AG09309 (cell line): ENCODE results near the gene KRT10.

ENCODE experiments used
- DNase-seq: peaks from one replicate; pipeline ENCODE4 v3.0.0-alpha.2; 2010; ENCODE audit warnings: low read depth
- H3K4me3 ChIP-seq: 2 replicates; pipeline ENCODE4 v1.5.1; 2011; ENCODE audit warnings: mild to moderate bottlenecking, low read depth, low read length, moderate library complexity; ENCODE audit not compliant: control insufficient read depth
- TF ChIP-seq, protein P1 (sequence below): IDR thresholded peaks from 2 replicates; pipeline ENCODE4 v1.5.1; 2011; ENCODE audit warnings: mild to moderate bottlenecking, low read depth, low read length, inconsistent platforms; ENCODE audit not compliant: insufficient read depth, control insufficient read depth; ENCODE audit errors: missing control alignments

KRT10 gene

DNA sequence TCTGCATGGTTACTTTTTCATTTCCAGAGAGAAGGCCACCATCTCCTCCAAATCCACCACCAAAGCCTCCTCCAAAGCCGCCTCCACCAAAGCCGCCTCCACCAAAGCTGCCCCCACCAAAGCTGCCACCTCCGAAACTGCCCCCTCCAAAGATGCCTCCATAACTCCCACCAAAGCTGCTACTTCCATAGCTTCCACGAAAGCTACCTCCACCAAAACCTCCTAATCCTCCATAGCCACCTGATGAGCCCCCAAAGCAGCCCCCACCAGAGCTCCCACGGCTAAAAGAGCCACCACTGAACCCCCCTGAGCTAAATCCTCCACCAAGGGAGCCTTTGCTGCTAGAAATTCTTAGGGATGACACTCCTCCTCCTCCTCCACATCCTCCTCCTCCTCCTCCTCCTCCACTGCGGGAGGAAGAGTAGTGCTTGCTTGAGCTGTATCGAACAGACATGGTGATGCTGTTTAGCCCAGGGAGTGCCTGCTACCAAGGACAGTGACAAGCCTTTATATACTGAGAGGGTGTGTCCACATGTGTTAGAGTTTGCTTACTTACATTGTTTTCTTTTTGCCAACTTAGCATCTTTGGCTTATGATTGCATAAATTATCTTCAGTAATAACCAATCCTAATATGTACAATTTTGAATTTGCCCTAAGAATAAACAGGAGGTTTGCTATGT lies at the start of gene KRT10:
Gene KRT10, minus strand, starts transcription at position 483 of the 681 bp plus-strand sequence. Its CDS starts 29 bp downstream, at position 454.
- TF ChIP-seq, protein P1, sequence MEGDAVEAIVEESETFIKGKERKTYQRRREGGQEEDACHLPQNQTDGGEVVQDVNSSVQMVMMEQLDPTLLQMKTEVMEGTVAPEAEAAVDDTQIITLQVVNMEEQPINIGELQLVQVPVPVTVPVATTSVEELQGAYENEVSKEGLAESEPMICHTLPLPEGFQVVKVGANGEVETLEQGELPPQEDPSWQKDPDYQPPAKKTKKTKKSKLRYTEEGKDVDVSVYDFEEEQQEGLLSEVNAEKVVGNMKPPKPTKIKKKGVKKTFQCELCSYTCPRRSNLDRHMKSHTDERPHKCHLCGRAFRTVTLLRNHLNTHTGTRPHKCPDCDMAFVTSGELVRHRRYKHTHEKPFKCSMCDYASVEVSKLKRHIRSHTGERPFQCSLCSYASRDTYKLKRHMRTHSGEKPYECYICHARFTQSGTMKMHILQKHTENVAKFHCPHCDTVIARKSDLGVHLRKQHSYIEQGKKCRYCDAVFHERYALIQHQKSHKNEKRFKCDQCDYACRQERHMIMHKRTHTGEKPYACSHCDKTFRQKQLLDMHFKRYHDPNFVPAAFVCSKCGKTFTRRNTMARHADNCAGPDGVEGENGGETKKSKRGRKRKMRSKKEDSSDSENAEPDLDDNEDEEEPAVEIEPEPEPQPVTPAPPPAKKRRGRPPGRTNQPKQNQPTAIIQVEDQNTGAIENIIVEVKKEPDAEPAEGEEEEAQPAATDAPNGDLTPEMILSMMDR, result no peak
- no peak for DNase-seq
- no peak within 1 kb of the TSS for H3K4me3 ChIP-seq

DNA sequence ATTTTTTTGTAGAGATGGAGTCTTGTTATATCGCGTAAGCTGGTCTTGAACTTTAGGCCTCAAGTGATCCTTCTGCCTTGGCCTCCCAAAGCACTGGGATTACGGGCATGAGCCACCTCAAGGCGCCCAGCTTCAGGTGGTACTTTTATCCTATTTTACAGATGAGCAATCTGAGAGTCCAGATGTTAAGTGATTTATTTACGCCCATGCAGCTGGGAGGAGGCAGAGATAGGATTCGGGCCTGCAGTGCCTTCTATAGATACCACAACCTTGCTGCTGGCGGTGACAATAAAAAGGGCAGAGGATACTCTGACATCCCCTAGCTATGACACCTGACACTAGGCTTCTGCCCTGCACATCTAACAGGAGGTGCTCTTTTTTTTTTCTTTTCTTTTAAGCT lies 48.9 kb upstream of the KRT10 start:
- TF ChIP-seq, protein P1, result no peak
- H3K4me3 ChIP-seq, result no peak overlapping the region
- no peak for DNase-seq

DNA sequence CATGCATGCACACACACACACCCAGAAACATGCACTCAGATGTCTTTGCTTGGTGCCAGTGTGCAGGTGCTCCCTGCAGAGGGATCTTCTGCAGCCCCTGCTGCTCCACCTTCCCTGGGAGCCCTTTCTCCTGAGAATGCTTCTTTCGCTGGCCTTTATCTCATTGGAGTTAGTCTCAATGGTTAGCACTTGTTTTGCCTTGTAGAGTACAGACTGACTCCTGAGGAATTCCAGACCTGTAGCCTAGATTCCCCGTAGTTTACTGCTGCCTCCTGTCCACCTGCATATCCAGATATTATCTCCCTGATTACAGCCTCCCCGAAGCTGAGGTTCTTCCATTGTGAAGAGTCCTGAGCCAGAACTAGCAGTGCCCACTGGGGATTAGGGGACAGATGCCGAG lies 47.7 kb upstream of the KRT10 start:
- H3K4me3 ChIP-seq, result no peak overlapping the region
- TF ChIP-seq, protein P1, result no peak
- no peak for DNase-seq

- TF ChIP-seq, protein P1, result no peak
- DNase-seq, result no peak
- no peak within 1 kb of the TSS for H3K4me3 ChIP-seq
Observed at GRCh38 chr17:40866838-40867237, 44.4 kb upstream of the KRT10 start, which contains the start of gene KRT12. Gene KRT12, minus strand, starts transcription at chr17:40867223. Its CDS starts 37 bp downstream, at chr17:40867186.

- no peak for DNase-seq
- TF ChIP-seq, protein P1, result no peak
- H3K4me3 ChIP-seq, result no peak overlapping the region
Observed at GRCh38 chr17:40864661-40865390, 42.4 kb upstream of the KRT10 start.

- DNase-seq, result no peak
- H3K4me3 ChIP-seq, result no peak overlapping the region
- TF ChIP-seq, protein P1, result no peak
Observed at GRCh38 chr17:40862985-40863733, 40.7 kb upstream of the KRT10 start.
